K562 (cell line): ENCODE results near the gene TRPM8.

Experiments
- CEBPB ChIP-seq: fragments of 450-650 bp; IDR thresholded peaks from 2 replicates; pipeline ENCODE4 v1.6.1; 2016; ENCODE audit warnings: missing genetic modification characterization, missing compliant biosample characterization
- HNRNPH1 ChIP-seq: fragments of 200-400 bp; formaldehyde crosslinking; optimal IDR thresholded peaks from 2 replicates; pipeline ENCODE3; 2017; ENCODE audit warnings: low read depth, mild to moderate bottlenecking, low read length, moderate library complexity
- RAD21 ChIP-seq, 2 experiments: fragments of 250-450 bp in 1 of 2; fragments of 450-650 bp in 1 of 2; sonication (Bioruptor Pico) in 1 of 2; formaldehyde crosslinking in 1 of 2; IDR thresholded peaks in 1 of 2; conservative IDR thresholded peaks in 1 of 2; 2 replicates each; pipeline versions ENCODE4 v1.4.0 to v1.8.0; 2020 to 2022; ENCODE audit warnings: mild to moderate bottlenecking in 2 of 2, moderate library complexity in 1 of 2
- SIN3B ChIP-seq: fragments of 450-650 bp; IDR thresholded peaks from 2 replicates; pipeline ENCODE4 v1.6.1; 2017; ENCODE audit warnings: low read depth, mild to moderate bottlenecking, moderate library complexity
- STAT6 ChIP-seq: sonication (generic); formaldehyde crosslinking; IDR thresholded peaks from 2 replicates; pipeline ENCODE4 v1.8.1; 2023; ENCODE audit warnings: mild to moderate bottlenecking, missing genetic modification reagents
- ZNF830 ChIP-seq: fragments of 250-450 bp; sonication (Bioruptor Pico); IDR thresholded peaks from 2 replicates; pipeline ENCODE4 v1.5.0; 2021; ENCODE audit warnings: mild to moderate bottlenecking

GRCh38 chr2:234050455-234051135, 133.4 kb downstream of the TRPM8 start, which contains the start of gene SPP2:
- no peak for TF ChIP-seq ZNF830 (CRISPR knock-in tag)
- no peak for TF ChIP-seq STAT6 (CRISPR knock-in tag)
- no peak for TF ChIP-seq CEBPB (tag)
- TF ChIP-seq HNRNPH1, result no peak
- TF ChIP-seq RAD21 (CRISPR knock-in tag; conservative IDR thresholded peaks at IDR 0.05 in 1 of 2, IDR thresholded peaks at IDR 0.05 in 1 of 2), result no peak
- TF ChIP-seq SIN3B, result no peak
